SJCRH30 (cell line): ENCODE data around the gene PABPN1. TPM values are rescaled to one million over a fixed set of nuclear protein-coding genes. Genes with fewer than 3 reads are reported as not detected.

Experiments
- DNase-seq, 2 experiments: peaks; one replicate each; pipeline ENCODE4 v3.0.0-alpha.2; 2015 to 2020
- H3K27ac ChIP-seq: fragments of 250-450 bp; sonication (Bioruptor Pico); 2 replicates; pipeline ENCODE4 v1.5.1; 2020; ENCODE audit warnings: mild to moderate bottlenecking, moderate library complexity
- H3K27me3 ChIP-seq: fragments of 250-450 bp; sonication (Bioruptor Pico); 2 replicates; pipeline ENCODE4 v1.5.1; 2020; ENCODE audit warnings: mild to moderate bottlenecking, moderate library complexity
- H3K36me3 ChIP-seq: fragments of 250-450 bp; sonication (Bioruptor Pico); 2 replicates; pipeline ENCODE4 v1.5.1; 2020; ENCODE audit warnings: mild to moderate bottlenecking, moderate library complexity
- H3K4me1 ChIP-seq: fragments of 250-450 bp; sonication (Bioruptor Pico); 2 replicates; pipeline ENCODE4 v1.5.1; 2020; ENCODE audit warnings: mild to moderate bottlenecking, moderate library complexity
- H3K4me3 ChIP-seq: fragments of 250-450 bp; sonication (Bioruptor Pico); 2 replicates; pipeline ENCODE4 v1.5.1; 2020; ENCODE audit warnings: mild to moderate bottlenecking, moderate library complexity
- H3K9me3 ChIP-seq: fragments of 250-450 bp; sonication (Bioruptor Pico); replicated peaks from 2 replicates; pipeline ENCODE4 v1.5.1; 2020; ENCODE audit warnings: mild to moderate bottlenecking, moderate library complexity
- total RNA-seq: library from RNA; depleted of rRNA; stranded (reverse); fragments of >200 nt; shearing (Covaris generic); gene quantifications from 2 replicates; pipeline ENCODE4 v1.2.3, GENCODE V29; 2014

PABPN1 gene
- total RNA-seq, 1 experiment from 2014 or later = 141 TPM

DNA sequence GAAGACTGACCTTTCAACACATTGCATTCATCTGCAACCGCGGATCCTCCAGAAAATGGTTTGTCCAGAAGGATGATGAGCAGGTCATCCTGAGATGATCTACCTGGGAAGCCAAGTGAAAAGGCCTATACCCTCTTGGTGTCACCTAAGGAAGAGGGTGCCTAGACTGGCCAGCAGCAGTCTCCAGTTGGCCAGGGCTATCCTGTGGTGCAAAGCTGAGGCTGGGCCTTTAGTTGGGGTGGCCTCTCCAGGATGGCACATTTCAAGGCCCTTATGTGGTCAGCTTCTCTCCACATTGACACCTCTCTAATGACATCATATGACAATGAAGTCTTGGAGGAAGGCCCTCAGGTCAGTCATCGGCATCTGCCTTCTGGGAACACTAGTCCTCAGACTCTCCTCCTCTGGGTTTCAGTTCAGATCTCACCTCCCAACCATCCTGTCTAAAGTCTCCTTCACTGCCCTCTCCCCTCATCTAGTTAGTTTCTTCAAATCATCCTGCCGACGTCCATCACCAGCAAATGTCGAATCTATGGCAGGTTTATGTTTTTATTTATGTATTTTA is 34.7 kb downstream of the PABPN1 start:
- no peaks in the 10 kb centered on the region for H3K9me3 ChIP-seq
- H3K4me3 ChIP-seq = no peak overlapping the region
- H3K4me1 ChIP-seq = 0 out of 2 replicates have a peak, but pooled peaks cover 3% of the 10 kb centered on the region
- no peak for DNase-seq
- H3K36me3 ChIP-seq = peaks cover 2% of the 10 kb centered on the region
- H3K27me3 ChIP-seq = no peaks in the 10 kb centered on the region
- no peak overlapping the region for H3K27ac ChIP-seq

DNA sequence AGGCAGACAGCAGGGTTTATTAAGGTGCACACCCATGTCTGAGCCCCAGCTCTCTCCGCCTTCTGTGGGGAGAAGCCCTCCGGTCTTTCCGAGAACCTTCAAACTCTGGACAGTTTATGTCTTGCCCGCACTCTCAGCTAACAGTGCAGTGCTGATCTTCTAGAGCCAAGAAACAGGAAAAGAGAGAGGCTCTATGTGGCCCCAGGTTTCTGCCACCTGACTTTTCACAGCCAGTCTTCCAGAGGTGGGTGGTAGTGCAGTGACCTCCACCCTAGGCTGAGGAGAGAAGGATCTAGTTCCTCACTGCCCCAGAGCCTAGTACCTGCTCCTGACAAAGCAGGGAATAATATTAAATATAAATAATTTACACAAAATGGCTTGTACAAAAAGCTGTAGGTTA is 35.4 kb downstream of the PABPN1 start:
- Histone ChIP-seq H3K27ac (no peak overlapping the region), H3K9me3 (no peaks in the 10 kb centered on the region), H3K36me3 (peaks cover 7% of the 10 kb centered on the region), H3K4me3 (no peak overlapping the region), H3K27me3 (no peaks in the 10 kb centered on the region), H3K4me1 (0 out of 2 replicates have a peak, but pooled peaks cover 3% of the 10 kb centered on the region)
- no peak for DNase-seq

DNA sequence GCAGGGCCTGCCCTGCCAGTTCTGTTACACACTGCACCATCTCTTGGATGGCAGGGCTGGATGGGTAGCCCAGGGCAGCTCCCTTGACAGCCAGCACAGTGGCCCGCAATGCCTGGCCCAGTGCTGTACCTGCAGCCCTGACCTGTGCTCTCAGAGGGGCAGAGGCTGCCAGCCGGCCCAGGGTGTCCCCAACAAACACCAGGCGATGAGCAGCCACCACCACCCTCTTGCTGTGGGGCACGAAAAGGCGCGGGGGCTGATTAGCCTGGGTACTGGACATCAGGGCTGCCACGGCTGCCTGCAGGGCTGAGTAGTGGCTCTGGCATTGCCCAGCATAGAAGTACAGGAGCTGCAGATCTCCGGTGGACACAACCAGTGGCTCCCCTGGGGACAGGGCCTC is 36.0 kb downstream of the PABPN1 start:
- H3K36me3 ChIP-seq = peaks cover 7% of the 10 kb centered on the region
- H3K4me1 ChIP-seq = 0 out of 2 replicates have a peak, but pooled peaks cover 3% of the 10 kb centered on the region
- DNase-seq = no peak
- no peaks in the 10 kb centered on the region for H3K9me3 ChIP-seq
- H3K27me3 ChIP-seq = no peaks in the 10 kb centered on the region
- no peak overlapping the region for H3K27ac ChIP-seq
- H3K4me3 ChIP-seq = no peak overlapping the region

DNA sequence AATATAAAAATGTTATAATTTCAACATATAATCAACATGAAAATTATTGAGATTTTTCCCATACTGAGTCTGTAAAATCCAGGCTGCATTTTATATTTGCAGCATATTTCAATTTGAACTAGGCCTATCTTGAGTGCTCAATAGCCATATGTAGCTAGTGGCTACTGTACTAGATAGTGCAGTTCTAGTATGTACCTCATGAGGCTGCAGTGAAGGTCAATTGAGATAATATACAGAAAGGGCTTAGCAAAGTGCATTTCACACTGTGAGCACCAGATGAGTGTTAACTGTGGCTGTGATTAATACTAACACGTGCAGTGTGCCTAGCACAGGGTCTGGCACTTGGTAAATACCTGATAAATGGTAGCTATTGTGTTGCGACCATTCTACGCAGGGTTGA is 36.8 kb downstream of the PABPN1 start:
- Histone ChIP-seq H3K36me3 (peaks cover 9% of the 10 kb centered on the region), H3K27ac (no peak overlapping the region), H3K4me1 (0 out of 2 replicates have a peak, but pooled peaks cover under 1% of the 10 kb centered on the region), H3K27me3 (no peaks in the 10 kb centered on the region), H3K9me3 (no peaks in the 10 kb centered on the region), H3K4me3 (no peak overlapping the region)
- no peak for DNase-seq

DNA sequence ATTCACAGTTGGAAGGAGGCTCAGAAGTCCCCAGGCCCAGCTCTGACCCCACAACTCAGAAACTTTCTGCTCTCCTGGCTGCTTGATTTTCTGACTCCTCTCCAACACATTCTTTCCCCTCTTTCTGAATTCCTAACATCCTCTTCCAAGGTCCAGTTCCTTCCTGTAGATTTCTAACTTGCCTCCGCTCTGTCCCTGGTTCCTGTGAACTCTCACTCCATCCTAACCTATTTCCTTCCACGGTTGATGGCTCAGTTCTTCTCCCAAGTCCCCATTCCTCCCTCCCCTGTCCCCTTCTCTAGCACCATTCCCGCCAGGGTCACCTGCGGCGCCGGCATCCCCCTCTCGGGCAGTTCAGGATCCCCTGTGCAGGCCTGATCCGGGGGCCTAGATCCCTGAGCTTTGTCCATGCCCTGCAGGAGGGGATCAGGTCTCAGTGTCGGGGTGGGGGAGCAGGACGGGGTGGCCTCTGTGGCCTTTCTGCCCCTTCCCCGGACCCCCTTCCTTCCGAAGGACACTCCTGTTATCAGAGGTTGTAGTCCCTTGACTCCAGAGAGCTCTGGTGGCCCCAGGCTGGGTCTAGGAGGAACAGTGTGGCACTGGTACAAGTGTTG is 37.4 kb downstream of the PABPN1 start:
- Histone ChIP-seq H3K9me3 (no peaks in the 10 kb centered on the region), H3K36me3 (peaks cover 12% of the 10 kb centered on the region), H3K27me3 (no peaks in the 10 kb centered on the region), H3K4me3 (no peak overlapping the region), H3K4me1 (no peaks in the 10 kb centered on the region), H3K27ac (no peak overlapping the region)
- no peak for DNase-seq

DNA sequence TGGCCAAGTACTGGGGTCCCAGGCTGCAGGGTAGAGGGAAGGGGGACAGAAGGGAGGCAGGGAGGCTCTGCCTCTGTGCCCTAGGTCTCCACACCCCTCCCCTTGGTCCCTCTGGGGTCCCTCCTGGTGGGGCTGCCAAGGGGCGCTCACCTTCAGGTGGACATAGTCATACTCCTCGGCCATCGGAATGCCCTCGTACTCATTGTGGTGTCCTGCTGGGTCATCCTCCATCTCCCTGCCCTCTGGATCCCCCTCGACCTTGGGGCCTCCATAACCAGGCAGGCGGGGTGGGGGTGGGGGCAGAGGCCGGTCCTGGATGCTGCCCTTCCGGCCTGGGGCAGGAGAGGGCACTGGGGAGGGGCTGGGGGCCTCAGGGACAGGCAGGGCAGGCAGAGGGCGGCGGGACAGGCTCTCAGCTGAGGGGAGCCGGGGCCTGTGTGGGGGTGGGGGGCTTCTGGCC is 37.9 kb downstream of the PABPN1 start:
- Histone ChIP-seq H3K27me3 (no peaks in the 10 kb centered on the region), H3K36me3 (peaks cover 15% of the 10 kb centered on the region), H3K4me1 (0 out of 2 replicates have a peak, but pooled peaks cover 2% of the 10 kb centered on the region), H3K9me3 (no peaks in the 10 kb centered on the region), H3K4me3 (no peak overlapping the region), H3K27ac (no peak overlapping the region)
- DNase-seq = no peak

DNA sequence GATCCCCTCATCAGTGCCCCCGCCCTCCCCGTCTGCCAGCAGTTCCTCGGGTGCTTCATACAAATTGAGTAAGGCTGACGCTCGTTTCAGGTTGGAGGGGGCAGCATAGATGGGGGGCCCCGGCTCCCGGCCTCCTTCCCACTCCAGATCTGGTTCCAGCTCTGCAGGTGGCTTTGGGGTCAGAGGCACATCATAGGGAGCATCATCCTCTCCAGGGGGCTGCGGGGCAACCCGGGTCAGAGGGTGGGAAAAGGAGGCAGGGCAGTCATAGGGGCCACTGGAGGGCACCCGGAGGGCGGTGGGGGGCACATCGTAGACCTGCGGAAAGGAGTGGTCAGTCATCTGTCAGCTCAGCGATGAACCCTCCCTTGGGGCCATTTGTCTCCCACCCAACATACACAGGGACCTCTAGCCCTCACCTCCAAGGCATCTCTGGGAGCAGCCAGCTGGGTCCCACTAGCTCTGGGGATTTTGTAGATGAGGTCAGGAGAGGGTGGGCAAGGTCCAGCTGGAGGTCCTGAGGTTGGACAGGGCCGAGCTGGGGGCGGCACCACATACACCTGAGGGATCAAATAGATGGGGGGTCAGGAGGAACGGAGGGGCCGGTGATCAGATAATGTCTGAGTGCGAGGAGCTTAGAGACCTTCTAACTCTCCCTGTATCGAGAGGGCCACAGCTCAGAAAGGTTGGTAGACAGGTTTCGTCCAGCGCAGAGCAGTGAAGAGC is 38.6 kb downstream of the PABPN1 start:
- H3K4me1 ChIP-seq = 0 out of 2 replicates have a peak, but pooled peaks cover 2% of the 10 kb centered on the region
- no peak overlapping the region for H3K4me3 ChIP-seq
- no peaks in the 10 kb centered on the region for H3K27me3 ChIP-seq
- no peak for DNase-seq
- H3K36me3 ChIP-seq = peaks cover 15% of the 10 kb centered on the region
- H3K27ac ChIP-seq = no peak overlapping the region
- no peaks in the 10 kb centered on the region for H3K9me3 ChIP-seq

DNA sequence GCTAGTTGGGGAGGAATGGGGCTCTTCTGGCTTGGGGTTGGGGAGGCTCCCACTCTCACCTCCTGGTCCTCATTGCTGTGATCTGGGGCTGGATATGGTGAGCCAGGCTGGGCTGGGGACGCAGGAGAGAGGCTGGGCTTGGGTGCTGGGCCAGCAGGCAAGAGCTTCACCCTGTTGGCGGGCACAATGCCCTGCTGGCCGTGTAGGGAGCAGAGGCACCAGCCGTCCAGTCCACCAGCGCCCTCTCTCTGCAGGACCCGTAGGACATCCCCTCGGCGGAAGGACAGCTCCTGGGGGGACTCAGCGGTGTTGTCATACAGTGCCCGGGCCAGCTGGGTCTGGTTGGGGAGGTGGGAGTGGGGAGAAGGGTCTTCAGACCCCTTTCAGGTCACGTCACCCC is 39.2 kb downstream of the PABPN1 start:
- no peak for DNase-seq
- Histone ChIP-seq H3K27ac (no peak overlapping the region), H3K4me1 (0 out of 2 replicates have a peak, but pooled peaks cover 2% of the 10 kb centered on the region), H3K27me3 (no peaks in the 10 kb centered on the region), H3K36me3 (peaks cover 15% of the 10 kb centered on the region), H3K9me3 (no peaks in the 10 kb centered on the region), H3K4me3 (no peak overlapping the region)

DNA sequence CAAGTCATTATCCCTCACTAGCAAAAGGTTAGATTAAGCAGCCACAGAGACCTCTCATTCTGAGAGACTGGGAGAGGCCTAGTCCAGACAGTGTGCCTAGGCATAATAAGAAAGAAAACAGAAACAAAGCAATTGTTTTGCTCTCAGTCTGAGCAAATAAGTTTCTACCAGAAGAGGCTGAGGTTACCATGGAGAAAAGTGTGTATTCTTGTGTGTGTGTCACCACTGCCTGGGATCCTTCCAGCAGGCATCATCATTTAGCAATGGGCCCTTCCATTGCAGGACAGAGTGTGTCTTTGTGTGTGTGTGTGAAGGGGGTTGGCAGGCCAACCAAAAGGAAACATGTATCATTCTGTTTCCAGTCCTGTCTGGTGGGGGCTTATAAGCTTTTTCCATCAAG is 40.1 kb downstream of the PABPN1 start:
- H3K36me3 ChIP-seq = peaks cover 15% of the 10 kb centered on the region

DNA sequence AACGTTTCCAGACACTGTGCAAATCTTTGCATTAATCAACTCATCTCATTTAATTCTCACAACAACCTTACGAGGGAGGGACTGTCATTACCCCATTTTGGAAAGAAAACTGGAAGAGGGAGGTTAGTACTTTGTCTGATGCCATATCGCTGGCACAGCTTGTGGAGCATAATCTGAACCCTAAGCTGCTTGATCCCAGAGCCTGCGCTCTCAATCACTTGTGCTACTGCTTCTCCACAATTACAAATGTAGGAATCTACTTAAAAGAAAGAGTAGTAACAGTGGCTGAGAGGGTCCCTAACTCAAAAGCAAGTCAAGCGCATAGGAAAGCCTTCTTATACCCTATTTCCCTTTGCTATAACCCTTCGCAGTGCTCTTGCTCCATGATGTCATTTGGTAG is 40.5 kb downstream of the PABPN1 start:
- no peak for DNase-seq
- Histone ChIP-seq H3K4me3 (no peak overlapping the region), H3K4me1 (0 out of 2 replicates have a peak, but pooled peaks cover 3% of the 10 kb centered on the region), H3K27me3 (no peaks in the 10 kb centered on the region), H3K36me3 (peaks cover 15% of the 10 kb centered on the region), H3K27ac (no peak overlapping the region), H3K9me3 (no peaks in the 10 kb centered on the region)

More for the DNA sequence above, 40.1 kb downstream of the PABPN1 start:
- Histone ChIP-seq H3K4me3 (no peak overlapping the region), H3K4me1 (0 out of 2 replicates have a peak, but pooled peaks cover 2% of the 10 kb centered on the region), H3K27ac (no peak overlapping the region), H3K27me3 (no peaks in the 10 kb centered on the region), H3K9me3 (no peaks in the 10 kb centered on the region)
- DNase-seq = no peak

DNA sequence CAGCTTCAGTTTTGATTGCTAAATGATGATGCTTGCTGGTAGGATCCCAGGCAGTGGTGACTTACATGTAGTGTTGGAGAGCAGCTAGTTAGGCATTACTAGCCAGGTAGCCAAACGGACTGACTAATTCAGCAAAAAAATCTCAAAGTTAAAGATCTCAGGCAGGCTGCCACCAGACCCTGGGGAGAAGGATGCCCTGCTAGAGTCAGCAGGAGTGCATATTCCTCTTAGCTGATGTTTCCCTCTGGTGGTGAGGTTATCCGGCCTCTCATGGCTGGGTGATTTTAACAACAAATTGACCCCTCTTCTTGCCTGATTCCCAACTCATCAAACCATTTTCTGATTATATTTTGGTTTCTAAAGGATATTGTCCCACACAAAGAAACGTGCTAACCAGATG is 40.9 kb downstream of the PABPN1 start:
- H3K27me3 ChIP-seq = no peaks in the 10 kb centered on the region
- 0 out of 2 replicates have a peak, but pooled peaks cover 7% of the 10 kb centered on the region for H3K4me1 ChIP-seq
- DNase-seq = no peak

DNA sequence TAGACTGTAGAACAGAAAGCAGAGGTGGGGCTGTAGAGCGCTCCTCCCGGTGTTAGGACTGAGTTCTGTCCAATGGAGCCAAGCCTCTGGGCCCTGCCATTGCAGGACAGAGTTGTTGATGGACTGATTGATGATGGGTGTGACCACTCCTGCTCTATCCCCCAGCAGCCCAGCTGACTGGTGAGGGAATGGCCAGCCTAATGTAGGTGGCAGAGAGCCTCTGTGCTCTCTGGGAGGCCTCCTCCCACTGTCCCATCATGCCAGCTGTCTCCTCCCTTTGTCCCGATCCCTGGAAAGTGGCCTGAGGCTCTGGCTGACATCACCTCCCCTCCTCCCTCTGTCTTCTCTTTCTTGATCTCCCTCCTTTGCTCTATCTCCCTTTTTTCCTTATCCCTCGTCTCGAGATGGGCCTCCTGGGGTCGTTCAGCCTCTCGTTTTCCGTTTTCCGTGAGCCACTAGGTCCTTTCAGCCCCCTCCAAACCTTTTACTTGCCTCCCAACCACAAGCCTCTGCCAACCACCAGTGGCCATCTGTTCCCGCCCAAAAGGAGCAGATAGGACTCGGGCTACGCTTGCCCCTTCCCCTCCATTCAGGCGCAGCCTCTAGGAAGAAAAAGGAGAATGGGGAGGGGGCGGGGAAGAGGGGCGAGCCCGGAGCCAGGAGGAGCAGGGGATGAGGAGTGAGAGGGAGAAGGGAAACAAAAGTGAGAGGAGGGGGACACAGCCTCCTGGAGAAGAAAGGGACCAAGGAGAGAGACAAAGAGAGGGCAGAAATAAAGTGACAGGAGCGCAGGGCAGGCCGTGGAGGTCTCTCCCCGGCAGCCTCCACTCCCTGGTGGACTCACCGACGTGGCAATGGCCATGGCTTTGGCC is 43.1 kb downstream of the PABPN1 start:
- Histone ChIP-seq H3K4me3 (peak overlapping the region; percentile 82), H3K36me3 (peaks cover 13% of the 10 kb centered on the region), H3K27me3 (no peaks in the 10 kb centered on the region), H3K27ac (peak overlapping the region; percentile 91), H3K9me3 (no peaks in the 10 kb centered on the region), H3K4me1 (0 out of 2 replicates have a peak, but pooled peaks cover 8% of the 10 kb centered on the region)
- peak; percentile 61 to 74 for DNase-seq

More for the DNA sequence above, 40.9 kb downstream of the PABPN1 start:
- Histone ChIP-seq H3K27ac (no peak overlapping the region), H3K9me3 (no peaks in the 10 kb centered on the region), H3K36me3 (peaks cover 15% of the 10 kb centered on the region), H3K4me3 (no peak overlapping the region)

DNA sequence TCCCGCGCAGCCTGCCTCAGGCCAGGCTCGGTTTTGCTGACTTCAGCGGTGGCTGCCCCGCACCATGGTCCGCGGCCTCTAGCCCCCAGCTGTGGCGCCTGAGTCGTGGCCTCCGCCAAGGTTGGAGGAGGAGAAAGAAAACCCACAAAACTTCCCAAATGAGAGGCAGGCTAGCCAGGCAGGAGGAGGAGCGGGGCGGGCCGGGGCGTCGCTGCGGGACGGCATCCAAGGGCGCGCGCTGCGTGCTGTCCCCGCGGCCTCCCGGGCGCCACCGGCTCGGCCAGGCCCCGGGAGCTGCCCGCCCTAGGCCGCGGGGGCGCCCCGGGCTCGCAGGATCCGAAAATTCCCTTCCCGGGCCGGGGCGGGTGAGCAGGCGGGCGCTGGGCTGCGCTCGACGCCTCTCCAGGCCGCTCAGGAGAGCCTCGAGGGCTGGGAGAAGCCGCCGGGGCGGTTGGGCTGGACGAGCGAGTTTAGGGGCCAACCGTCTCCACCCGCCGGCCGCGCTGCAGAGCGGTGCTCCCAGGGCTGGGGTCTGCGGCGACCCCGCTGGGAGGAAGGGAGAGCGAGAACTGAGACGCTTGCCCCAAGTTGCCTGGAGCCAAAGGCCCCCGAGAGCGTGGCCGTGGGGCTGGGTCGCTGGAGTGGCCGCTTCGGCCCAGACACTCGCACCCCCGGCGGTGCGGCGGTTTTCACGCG is 43.9 kb downstream of the PABPN1 start, which contains the start of gene EFS:
EFS (minus strand) TSS at position 137 of the 696 bp plus-strand sequence. CDS start 147 bp downstream, outside the sequence.
- H3K4me3 ChIP-seq = peak within 1 kb of the TSS; percentile 82
- 0 out of 2 replicates have a peak, but pooled peaks cover 8% of the 10 kb centered on the region for H3K4me1 ChIP-seq
- DNase-seq = peak in 1 of 2 experiments; percentile 27
- peak within 1 kb of the TSS; percentile 91 for H3K27ac ChIP-seq
- no peaks in the 10 kb centered on the region for H3K9me3 ChIP-seq
- no peaks in the 10 kb centered on the region for H3K27me3 ChIP-seq
- H3K36me3 ChIP-seq = peaks cover 13% of the 10 kb centered on the region
